ENCODE results near the gene IGDCC3. TPM values are rescaled to one million over a fixed set of nuclear protein-coding genes. Genes with fewer than 3 reads are reported as not detected.
A peak's percentile ranks its signal among the peaks of the same experiment; 100 is the strongest.

The IGDCC3 gene
- total and polyA plus RNA-seq, 2 of the 8 experiments (the other 6 are each of a cell fraction or from before 2014, with no cell fraction given): 26.8 to 45.7 TPM

GRCh38 chr15:65343374-65343981 lies 34.3 kb downstream of the IGDCC3 start:
- H3K4me2 ChIP-seq (ENCODE audit: insufficient read depth in 1 of 2, low read depth in 2 of 2, low read length in 2 of 2): no peak overlapping the region
- H2BK120ac ChIP-seq (replicated peaks; ENCODE audit: low read depth, low read length): no peak overlapping the region
- no peak overlapping the region for H3K56ac ChIP-seq (replicated peaks; ENCODE audit: insufficient read length, low read depth, low read length)
- ChIA-PET POLR2A (ENCODE audit: partially characterized antibody) (interaction anchor here (1.0 to 1.5 kb wide), 2 partner anchors 34 to 39 kb away, joined by 4 to 5 read pairs; partner anchors contain the start of gene RNU5B-1), CTCF (ENCODE audit: partially characterized antibody) (interaction anchor here (1.0 to 2.1 kb wide), 5 partner anchors 9 to 57 kb away, joined by 3 to 6 read pairs (median 4); no protein-coding TSS in a partner anchor)
- no peak overlapping the region for H2AK5ac ChIP-seq (ENCODE audit: low read depth, low read length)
- H3K36me3 ChIP-seq (ENCODE audit: control insufficient read depth in 2 of 4, insufficient read depth in 4 of 4, low read length in 3 of 4): no peaks in the 10 kb centered on the region
- no peak overlapping the region for H3K18ac ChIP-seq (ENCODE audit: extremely low read depth, low read length)
- H2AFZ ChIP-seq (ENCODE audit: low read length): no peak overlapping the region
- H3K23ac ChIP-seq (ENCODE audit: insufficient read length): no peak overlapping the region
- no peak overlapping the region for H2BK5ac ChIP-seq (ENCODE audit: low read depth, low read length)
- H2BK12ac ChIP-seq (ENCODE audit: low read depth, low read length): peak overlapping the region; percentile 23; the same call in 1 of the 2 replicates
- no peak overlapping the region for H3K14ac ChIP-seq (ENCODE audit: insufficient read length)
- peaks cover 0 to 9% of the 10 kb centered on the region in 2 experiments; a peak in 1 of 4 replicates for H3K79me2 ChIP-seq (ENCODE audit: control insufficient read depth in 1 of 2, insufficient read depth in 2 of 2, low read length in 2 of 2)
- H4K8ac ChIP-seq (ENCODE audit: extremely low read depth, insufficient read depth, low read length): no peak overlapping the region
- no peak overlapping the region for H3K27ac ChIP-seq (ENCODE audit: low read depth, low read length)
- H3K23me2 ChIP-seq (ENCODE audit: low read depth, low read length): no peaks in the 10 kb centered on the region
- DNase-seq (ENCODE audit: low read depth in 1 of 2, low spot score in 2 of 2): no peak
- no peak overlapping the region for H3K4me3 ChIP-seq (ENCODE audit: extremely low read depth in 1 of 4, insufficient read depth in 2 of 4, low read depth in 3 of 4, low read length in 4 of 4)
- no peak overlapping the region for H2BK15ac ChIP-seq (ENCODE audit: low read length)
- 94% methylated on average over 10 of the region's 10 CpGs; no CpG with 5 or more reads in 1 of the 2 experiments for WGBS, 2 experiments (ENCODE audit: extremely low coverage in 1 of 2, insufficient coverage in 1 of 2, insufficient read length in 1 of 2, insufficient replicate concordance in 2 of 2, low coverage in 1 of 2, low lambda C conversion rate in 2 of 2, missing lambda C conversion rate in 1 of 2)
- no peak for FAIRE-seq
- no peak overlapping the region for H2BK20ac ChIP-seq (ENCODE audit: low read length)
- H4K91ac ChIP-seq (replicated peaks; ENCODE audit: insufficient read length, low read length): no peak overlapping the region
- no peak overlapping the region for H4K5ac ChIP-seq (ENCODE audit: insufficient read length, low read depth, low read length)
- H3K9ac ChIP-seq (replicated peaks in 1 of 4; ENCODE audit: extremely low read depth in 1 of 4, low read depth in 3 of 4, low read length in 3 of 4): no peak overlapping the region
- peaks cover 3% of the 10 kb centered on the region for H3K79me1 ChIP-seq (ENCODE audit: low read depth, low read length)
- H3K9me3 ChIP-seq (ENCODE audit: insufficient read depth in 2 of 2, low read depth in 1 of 2, low read length in 1 of 2): no peaks in the 10 kb centered on the region
- H3K4me1 ChIP-seq (replicated peaks in 1 of 4; ENCODE audit: control insufficient read depth in 3 of 4, insufficient read depth in 4 of 4, low read length in 3 of 4): peaks cover 0 to 11% (median 5%) of the 10 kb centered on the region in 4 experiments; a peak in 4 of 7 replicates
- peaks cover 0 to 9% of the 10 kb centered on the region in 2 experiments for H4K20me1 ChIP-seq (replicated peaks in 1 of 2; ENCODE audit: control insufficient read depth in 1 of 2, insufficient read depth in 2 of 2, low read length in 2 of 2)
- no peaks in the 10 kb centered on the region for H3K27me3 ChIP-seq (replicated peaks in 1 of 4; ENCODE audit: control insufficient read depth in 3 of 4, extremely low read depth in 1 of 4, insufficient read depth in 3 of 4, low read length in 3 of 4)
- no peak overlapping the region for H3K4ac ChIP-seq (replicated peaks; ENCODE audit: insufficient read length, low read depth, low read length)
- TF ChIP-seq ATF2 (IDR thresholded peaks at IDR 0.05; ENCODE audit: low read length) (no peak), SP1 (IDR thresholded peaks at IDR 0.05; ENCODE audit: low read depth, low read length) (no peak), KDM5A (IDR thresholded peaks at IDR 0.05; ENCODE audit: low read length) (no peak), POLR2AphosphoS5 (IDR thresholded peaks at IDR 0.05; ENCODE audit: low read depth, low read length) (no peak), SP2 (IDR thresholded peaks at IDR 0.05; ENCODE audit: low read length) (no peak), E2F6 (IDR thresholded peaks at IDR 0.05) (no peak), SUZ12 (IDR thresholded peaks at IDR 0.05; ENCODE audit: low read length) (no peak), CTBP2 (IDR thresholded peaks at IDR 0.05; ENCODE audit: borderline replicate concordance, insufficient read depth, insufficient read length, low read length) (no peak), ASH2L (IDR thresholded peaks at IDR 0.05; ENCODE audit: low read length) (no peak), CHD2 (IDR thresholded peaks at IDR 0.05; ENCODE audit: low read length) (no peak), CEBPB (IDR thresholded peaks at IDR 0.05; ENCODE audit: low read depth, low read length) (no peak), NRF1 (IDR thresholded peaks at IDR 0.05; ENCODE audit: low read depth, low read length) (no peak)

All from H1 (cell line).